GM19463 (cell line): Measurements from ENCODE around the gene ZNF484.

ENCODE experiments used
- ATAC-seq: cut with Tn5 transposase; IDR thresholded peaks from one replicate; pipeline ENCODE4 v1.9.1; 2021; ENCODE audit warnings: mild to moderate bottlenecking, moderate library complexity; ENCODE audit not compliant: unreplicated experiment

ZNF484 gene

DNA sequence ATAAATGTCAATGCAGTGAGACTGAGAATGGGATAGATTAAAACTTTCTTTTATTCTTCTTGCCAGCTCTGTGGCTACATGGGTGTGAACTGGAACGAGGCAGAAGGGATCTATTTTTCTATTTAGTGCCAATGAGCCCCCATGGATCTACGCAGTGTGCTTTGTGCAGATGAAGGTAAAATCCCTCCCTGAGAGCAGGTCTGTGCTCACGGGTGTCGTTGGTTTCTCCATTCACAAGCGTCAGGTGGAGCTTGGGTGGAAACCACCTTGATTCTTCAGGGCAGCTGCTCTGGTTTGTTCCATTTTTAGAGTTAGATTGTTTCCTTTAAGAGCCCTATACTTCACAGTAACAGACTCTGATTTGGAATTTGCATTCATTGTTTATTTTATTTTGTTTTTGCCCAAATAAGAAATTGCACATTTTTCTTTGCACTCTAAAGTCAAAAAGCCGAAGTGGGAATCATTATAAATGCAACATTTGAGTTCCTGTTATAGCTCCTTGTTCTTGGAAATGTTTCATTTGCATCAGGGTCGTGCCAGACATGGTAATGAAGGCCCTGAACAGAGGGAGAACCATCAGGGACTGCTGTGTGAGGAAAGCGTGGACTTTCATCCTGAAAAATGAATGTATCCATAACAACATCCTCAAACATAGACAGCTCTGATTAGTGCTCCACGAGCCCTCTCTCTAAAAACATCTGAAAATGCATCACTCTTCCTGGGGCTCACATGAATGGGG, 82.1 kb downstream of the ZNF484 start:
- no peak for ATAC-seq
